Measurements from ENCODE around the gene OCLN.
"Not testable (repeated sequence)": the region's sequence is repeated elsewhere in the genome, so short reads cannot be mapped to it uniquely, and the experiment has no call there.

OCLN gene, protein sequence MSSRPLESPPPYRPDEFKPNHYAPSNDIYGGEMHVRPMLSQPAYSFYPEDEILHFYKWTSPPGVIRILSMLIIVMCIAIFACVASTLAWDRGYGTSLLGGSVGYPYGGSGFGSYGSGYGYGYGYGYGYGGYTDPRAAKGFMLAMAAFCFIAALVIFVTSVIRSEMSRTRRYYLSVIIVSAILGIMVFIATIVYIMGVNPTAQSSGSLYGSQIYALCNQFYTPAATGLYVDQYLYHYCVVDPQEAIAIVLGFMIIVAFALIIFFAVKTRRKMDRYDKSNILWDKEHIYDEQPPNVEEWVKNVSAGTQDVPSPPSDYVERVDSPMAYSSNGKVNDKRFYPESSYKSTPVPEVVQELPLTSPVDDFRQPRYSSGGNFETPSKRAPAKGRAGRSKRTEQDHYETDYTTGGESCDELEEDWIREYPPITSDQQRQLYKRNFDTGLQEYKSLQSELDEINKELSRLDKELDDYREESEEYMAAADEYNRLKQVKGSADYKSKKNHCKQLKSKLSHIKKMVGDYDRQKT

DNA sequence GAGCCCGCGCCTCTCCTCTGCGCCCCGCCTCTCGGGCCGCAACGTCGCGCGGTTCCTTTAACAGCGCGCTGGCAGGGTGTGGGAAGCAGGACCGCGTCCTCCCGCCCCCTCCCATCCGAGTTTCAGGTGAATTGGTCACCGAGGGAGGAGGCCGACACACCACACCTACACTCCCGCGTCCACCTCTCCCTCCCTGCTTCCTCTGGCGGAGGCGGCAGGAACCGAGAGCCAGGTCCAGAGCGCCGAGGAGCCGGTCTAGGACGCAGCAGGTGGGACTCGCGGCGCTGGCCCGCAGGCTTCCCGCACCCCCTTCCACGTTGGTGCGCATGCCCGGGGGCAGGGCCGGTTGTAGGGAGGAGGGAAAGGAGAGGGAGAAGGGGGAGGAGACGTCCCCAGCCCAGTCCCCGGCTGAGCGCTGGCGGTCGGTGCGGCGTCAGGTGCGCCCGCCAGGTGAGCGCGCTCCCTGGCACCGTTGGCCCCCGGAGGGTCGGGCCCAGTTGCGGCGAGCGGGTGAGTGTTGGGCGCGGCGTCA is at the start of gene OCLN:
Gene OCLN (plus strand): TSS at position 400 of the 532 bp plus-strand sequence. CDS start 11,455 bp downstream, outside the sequence.
- DNase-seq, result no peak

- DNase-seq, result no peak
Measured at GRCh38 chr5:69444127-69444754, 48.3 kb upstream of the OCLN start.

- no peak for DNase-seq
Measured at GRCh38 chr5:69449511-69449910, 43.1 kb upstream of the OCLN start.

GRCh38 chr5:69450116-69450515 is 42.5 kb upstream of the OCLN start:
- no peak for DNase-seq

- not testable (repeated sequence) for DNase-seq
Measured at GRCh38 chr5:69450527-69450926, 42.1 kb upstream of the OCLN start.

DNA sequence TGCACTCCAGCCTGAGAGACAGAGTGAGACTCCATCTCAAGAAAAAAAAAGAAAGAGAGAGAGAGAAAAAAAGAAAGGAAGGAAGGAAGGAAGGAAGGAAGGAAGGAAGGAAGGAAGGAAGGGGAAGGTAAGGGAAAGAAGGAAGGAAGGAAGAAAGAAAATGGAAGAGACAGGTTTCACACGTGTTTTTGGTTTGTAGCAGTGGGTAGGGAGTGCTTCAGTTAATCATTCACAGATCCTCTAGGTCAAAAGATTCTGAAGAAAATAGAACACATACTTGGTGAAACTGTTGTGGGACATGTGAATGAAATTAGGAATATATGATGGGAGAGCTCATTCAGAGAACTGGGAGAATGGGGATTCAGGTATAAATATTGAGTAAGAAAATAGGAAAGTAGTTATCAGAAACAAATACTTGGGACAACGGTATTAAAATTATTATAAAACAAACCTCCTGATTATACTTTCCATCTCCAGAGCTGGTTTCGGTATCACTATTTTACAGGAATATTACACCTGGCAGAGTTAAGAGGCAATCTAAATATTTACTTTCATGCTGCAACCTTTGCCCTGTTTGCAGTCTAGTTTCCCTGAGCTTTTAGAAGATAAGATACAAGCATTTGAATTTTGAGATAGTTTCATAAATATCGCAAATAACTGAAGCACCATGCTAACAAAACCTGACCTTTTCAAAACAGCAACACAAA is 40.5 kb upstream of the OCLN start:
- no peak for DNase-seq

GRCh38 chr5:69453487-69453886 is 39.1 kb upstream of the OCLN start:
- DNase-seq, result not testable (repeated sequence)

DNA sequence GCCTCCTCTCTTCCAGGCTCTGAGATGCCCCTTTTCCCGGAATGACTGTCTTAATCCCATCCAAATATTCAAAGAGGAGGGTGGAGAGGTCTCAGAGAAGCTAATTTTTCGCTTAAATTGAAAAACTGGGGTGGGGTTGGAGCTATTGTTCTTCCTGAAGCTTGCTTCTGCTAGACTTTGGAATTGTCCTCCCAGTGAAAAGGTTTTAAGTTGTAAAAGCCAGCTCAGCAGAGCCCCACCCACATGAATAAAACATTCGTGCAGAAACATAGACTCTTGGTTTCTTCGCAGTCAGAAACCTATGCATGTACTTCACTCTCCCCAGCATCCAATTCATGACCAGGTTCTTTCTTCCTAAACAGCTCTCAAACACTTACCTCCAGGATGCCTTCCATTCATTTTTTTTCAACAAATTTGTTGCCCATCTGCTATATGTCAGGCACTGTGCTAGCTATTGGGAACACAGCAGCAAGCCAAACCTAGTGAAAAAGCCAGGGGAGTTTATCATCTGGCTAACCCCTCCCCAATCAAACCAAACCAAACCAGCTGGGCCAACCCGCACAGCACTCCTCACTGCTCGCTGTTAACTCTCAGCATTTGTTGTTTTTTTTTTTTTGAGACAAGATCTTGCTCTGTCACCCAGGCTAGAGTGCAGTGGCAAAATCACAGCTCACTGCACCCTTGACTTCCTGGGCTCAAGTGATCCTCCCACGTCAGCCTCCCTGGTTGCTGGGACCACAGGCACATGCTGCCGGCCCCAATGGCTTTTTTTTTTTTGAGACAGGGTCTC is 37.9 kb upstream of the OCLN start:
- DNase-seq, result no peak

- DNase-seq, result not testable (repeated sequence)
Measured at GRCh38 chr5:69455428-69455988, 37.1 kb upstream of the OCLN start.

DNA sequence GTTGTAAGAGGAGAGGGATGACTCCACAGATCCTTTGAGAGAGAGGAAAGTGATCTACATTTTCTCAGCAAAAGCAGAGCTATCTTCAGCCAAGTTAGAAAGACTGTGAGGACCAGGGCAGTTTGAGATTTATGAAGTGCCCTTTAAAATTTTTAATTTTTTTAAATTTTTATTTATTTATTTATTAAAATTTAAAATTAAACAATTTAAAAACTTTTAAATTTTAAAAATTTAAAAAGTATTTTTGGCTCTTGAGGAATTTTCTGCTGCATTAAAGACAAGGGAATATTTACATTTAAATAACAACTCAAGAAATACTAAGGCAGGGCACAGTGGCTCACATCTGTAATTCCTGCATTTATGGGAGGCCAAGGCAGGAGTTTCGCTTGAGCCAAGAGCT is 30.4 kb upstream of the OCLN start:
- DNase-seq, result no peak

DNA sequence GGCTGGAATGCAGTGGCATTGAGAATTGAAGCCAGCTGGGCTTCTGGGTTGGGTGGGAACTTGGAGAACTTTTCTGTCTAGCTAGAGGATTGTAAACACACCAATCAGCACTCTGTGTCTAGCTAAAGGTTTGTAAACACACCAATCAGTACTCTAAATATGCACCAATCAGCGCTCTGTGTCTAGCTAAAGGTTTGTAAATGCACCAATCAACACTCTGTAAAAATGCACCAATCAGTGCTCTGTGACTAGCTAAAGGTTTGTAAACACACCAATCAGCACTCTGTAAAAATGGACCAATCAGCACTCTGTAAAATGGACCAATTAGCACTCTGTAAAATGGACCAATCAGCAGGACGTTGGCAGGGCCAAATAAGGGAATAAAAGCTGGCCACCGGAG is 26.2 kb upstream of the OCLN start:
- DNase-seq, result not testable (repeated sequence)

- no peak for DNase-seq
Measured at GRCh38 chr5:69467442-69468225, 25.0 kb upstream of the OCLN start.

- no peak for DNase-seq
Measured at GRCh38 chr5:69468631-69469030, 24.0 kb upstream of the OCLN start.

GRCh38 chr5:69471516-69471915 is 21.1 kb upstream of the OCLN start:
- DNase-seq, result not testable (repeated sequence)

- DNase-seq, result not testable (repeated sequence)
Measured at GRCh38 chr5:69472535-69473143, 20.0 kb upstream of the OCLN start.

DNA sequence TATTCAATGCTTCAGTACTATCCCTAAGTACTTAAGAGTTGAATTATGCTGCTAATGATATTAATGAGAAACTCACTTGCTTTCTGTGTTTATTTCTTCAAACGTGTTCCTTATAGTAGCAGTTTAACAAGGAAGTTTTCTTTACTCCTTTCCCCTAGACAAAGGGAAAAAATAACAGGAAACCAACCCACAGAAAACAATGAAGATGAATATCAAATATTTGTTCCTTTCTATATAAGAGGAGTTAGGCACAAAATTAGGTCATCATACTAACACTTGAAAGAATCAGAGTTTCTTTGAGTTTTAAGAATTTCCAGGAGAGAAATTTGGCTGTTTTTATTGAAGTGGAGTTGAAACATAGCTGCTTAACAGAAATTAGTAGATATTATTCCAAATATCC is 15.4 kb upstream of the OCLN start:
- no peak for DNase-seq

- DNase-seq, result not testable (repeated sequence)
Measured at GRCh38 chr5:69478296-69478695, 14.3 kb upstream of the OCLN start.

- no peak for DNase-seq
Measured at GRCh38 chr5:69484891-69485290, 7.7 kb upstream of the OCLN start.

DNA sequence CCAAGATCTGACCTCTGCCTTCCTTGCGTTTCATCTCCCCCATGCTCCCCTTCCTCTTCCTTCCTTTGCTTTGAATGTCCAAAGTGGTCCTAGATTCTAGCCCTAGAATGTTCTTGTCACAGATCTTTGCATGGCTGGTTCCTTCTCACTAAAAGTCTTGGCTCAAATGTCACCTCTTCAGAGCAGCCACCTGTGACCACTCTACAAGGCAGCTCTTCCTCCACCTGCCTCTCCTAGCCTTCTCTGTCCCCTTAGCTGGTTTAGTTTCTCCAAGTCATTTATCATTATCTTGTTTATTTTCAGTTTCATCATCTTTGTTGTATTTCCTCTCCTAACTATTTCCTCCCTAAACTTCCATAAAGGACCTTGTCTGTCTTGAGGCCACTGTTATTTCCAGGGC is 7.1 kb upstream of the OCLN start:
- DNase-seq, result no peak

DNA sequence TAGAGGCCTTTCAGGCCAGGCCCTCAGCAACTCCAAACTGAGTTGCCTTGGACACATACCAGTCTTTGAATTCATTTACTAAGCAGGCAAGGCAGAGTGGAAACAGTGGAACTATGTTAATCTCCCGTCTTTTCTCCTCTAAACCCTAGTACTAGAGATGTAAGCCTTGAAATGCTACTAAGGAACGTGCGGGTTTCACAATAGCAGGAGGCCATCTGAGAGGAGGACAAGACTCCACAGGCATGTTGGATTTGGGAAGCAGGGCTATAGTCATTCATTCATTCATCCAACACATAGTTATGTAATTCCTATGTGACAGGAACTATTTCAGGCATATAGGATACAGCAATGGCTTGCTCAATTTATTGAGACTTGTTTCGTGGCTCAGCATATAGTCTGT is 3.3 kb upstream of the OCLN start:
- no peak for DNase-seq

DNA sequence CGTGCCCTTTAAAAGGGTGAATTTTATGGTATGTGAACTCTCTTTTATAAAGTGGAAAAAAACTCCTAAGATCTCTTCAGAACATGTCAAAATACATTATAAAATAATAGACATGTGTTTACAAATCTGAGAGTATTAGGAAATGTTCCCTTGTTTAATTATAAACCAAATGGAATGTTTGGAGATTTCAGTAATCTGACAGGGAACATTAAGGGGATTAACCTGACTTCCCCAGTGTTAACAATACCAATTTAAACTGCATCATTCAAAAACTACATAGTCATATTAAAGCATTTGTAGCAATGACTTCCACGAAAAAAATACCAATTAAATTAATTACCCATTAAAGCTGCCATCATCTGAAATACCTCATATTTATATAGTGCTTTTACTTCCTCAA is 1.6 kb upstream of the OCLN start:
- DNase-seq, result no peak

Data from cortex of kidney (tissue), 1 donor.